GM19438 (cell line): ENCODE measurements around the gene GNG2.

Experiments used
- ATAC-seq: cut with Tn5 transposase; IDR thresholded peaks from one replicate; pipeline ENCODE4 v1.9.1; 2021; ENCODE audit warnings: low read depth; ENCODE audit not compliant: unreplicated experiment

GNG2 gene

GRCh38 chr14:52015411-52016030 is 155.1 kb downstream of the GNG2 start:
- no peak for ATAC-seq

- no peak for ATAC-seq
These were observed 157.8 kb downstream of the GNG2 start for GRCh38 chr14:52018252-52018651.

GRCh38 chr14:52018970-52019369 is 158.6 kb downstream of the GNG2 start:
- no peak for ATAC-seq
